GM12878 (cell line): Measurements from ENCODE around the gene OLFM2. TPM values are rescaled to one million over a fixed set of nuclear protein-coding genes. Genes with fewer than 3 reads are reported as not detected.

Experiments used
- ATAC-seq: fragments of 200-7000 bp; cut with Tn5 transposase; 3 replicates; pipeline ENCODE4 v1.9.1; 2020; ENCODE audit warnings: mild to moderate bottlenecking, moderate library complexity
- BruUV-seq: library from RNA; stranded (reverse); fragments of 400-500 nt; replicated peaks from 2 replicates; lab custom pipeline; 2021; lab: Mats Ljungman, UMichigan
- CTCF ChIA-PET: fragments of 300-600 bp; sonication (Branson Sonifier 250); formaldehyde crosslinking; extraction: SDS; loops from one replicate; lab custom pipeline; 2021; ENCODE audit warnings: inconsistent platforms; lab: Yijun Ruan, JAX
- POLR2A ChIA-PET: fragments of 350-600 bp; formaldehyde crosslinking; extraction: SDS; loops from one replicate; lab custom pipeline; 2021; ENCODE audit warnings: inconsistent platforms; lab: Charles Lee
- RAD21 ChIA-PET: fragments of 300-600 bp; sonication (Branson Sonifier 250); formaldehyde crosslinking; loops from one replicate; lab custom pipeline; 2023; ENCODE audit warnings: antibody characterized with exemption; ENCODE audit not compliant: unreplicated experiment; lab: Charles Lee
- SMC1A ChIA-PET: fragments of 300-600 bp; sonication (Branson Sonifier 250); formaldehyde crosslinking; loops from one replicate; lab custom pipeline; 2023; ENCODE audit not compliant: unreplicated experiment, uncharacterized antibody; lab: Charles Lee
- DNase-seq: peaks from one replicate; pipeline ENCODE4 v3.0.0-alpha.2; 2011; ENCODE audit warnings: low read depth, low spot score
- FAIRE-seq: peaks from 3 replicates; lab custom pipeline; 2011; peaks lifted over from hg19 to GRCh38; lab: Jason Lieb, UNC
- H2AFZ ChIP-seq: 2 replicates; pipeline ENCODE4 v1.6.0; 2011; ENCODE audit warnings: low read depth, low read length, control low read depth; ENCODE audit not compliant: control insufficient read depth
- H3K27ac ChIP-seq: 2 replicates; pipeline ENCODE4 v1.5.1; 2011; ENCODE audit warnings: control low read depth; ENCODE audit not compliant: control insufficient read depth, insufficient read depth
- H3K27me3 ChIP-seq, 2 experiments: replicated peaks in 1 of 2; 2 replicates each; pipeline versions ENCODE4 v1.6.0 to v1.6.1; 2011; ENCODE audit warnings: low read length in 1 of 2; ENCODE audit not compliant: control insufficient read depth in 2 of 2, insufficient read depth in 2 of 2
- H3K36me3 ChIP-seq, 2 experiments: 2 replicates each; pipeline ENCODE4 v1.5.1; 2011; ENCODE audit warnings: low read length in 1 of 2; ENCODE audit not compliant: control insufficient read depth in 2 of 2, insufficient read depth in 2 of 2
- H3K4me1 ChIP-seq: 2 replicates; pipeline ENCODE4 v1.6.1; 2011; ENCODE audit warnings: mild to moderate bottlenecking, low read length, moderate library complexity, mixed read lengths; ENCODE audit not compliant: control insufficient read depth, insufficient read depth
- H3K4me2 ChIP-seq: 2 replicates; pipeline ENCODE4 v1.6.0; 2011; ENCODE audit warnings: control low read depth; ENCODE audit not compliant: control insufficient read depth, insufficient read depth
- H3K4me3 ChIP-seq: fragments of 200-600 bp; sonication (generic); 2 replicates; pipeline ENCODE4 v1.5.1; 2016
- H3K79me2 ChIP-seq: 2 replicates; pipeline ENCODE4 v1.6.0; 2011; ENCODE audit warnings: low read length; ENCODE audit not compliant: control insufficient read depth, insufficient read depth
- H3K9ac ChIP-seq: 2 replicates; pipeline ENCODE4 v1.8.0; 2011; ENCODE audit warnings: low read length, control low read depth, mixed read lengths; ENCODE audit not compliant: control insufficient read depth, insufficient read depth
- H3K9me3 ChIP-seq: replicated peaks from 3 replicates; pipeline ENCODE4 v1.5.1; 2011; ENCODE audit warnings: mild to moderate bottlenecking, low read length; ENCODE audit not compliant: control insufficient read depth, insufficient read depth
- H4K20me1 ChIP-seq: 2 replicates; pipeline ENCODE4 v1.6.0; 2011; ENCODE audit not compliant: control insufficient read depth, insufficient read depth
- ASH2L ChIP-seq: fragments of 300-600, 200-600 bp; sonication (generic); IDR thresholded peaks from 2 replicates; pipeline ENCODE4 v1.6.1; 2017; ENCODE audit warnings: low read depth, mild to moderate bottlenecking, borderline replicate concordance
- BHLHE40 ChIP-seq, 2 experiments: fragments of 450-650 bp in 1 of 2; IDR thresholded peaks; 2 replicates each; pipeline ENCODE4 v1.6.1; 2011 to 2017; ENCODE audit warnings: low read depth in 2 of 2, borderline replicate concordance in 1 of 2, improper control_type of control experiment in 1 of 2, low read length in 1 of 2, mild to moderate bottlenecking in 1 of 2
- BMI1 ChIP-seq: fragments of 450-650 bp; IDR thresholded peaks from 2 replicates; pipeline ENCODE4 v1.6.1; 2016; ENCODE audit warnings: mild to moderate bottlenecking, moderate library complexity, borderline replicate concordance
- CEBPB ChIP-seq, 2 experiments: fragments of 150-350 bp in 1 of 2; IDR thresholded peaks; 2 replicates each; pipeline ENCODE4 v1.6.1; 2012 to 2014; ENCODE audit warnings: low read depth in 2 of 2, low read length in 2 of 2, borderline replicate concordance in 1 of 2, inconsistent platforms in 1 of 2
- E2F8 ChIP-seq: fragments of 450-650 bp; IDR thresholded peaks from 2 replicates; pipeline ENCODE4 v1.6.1; 2018; ENCODE audit warnings: mild to moderate bottlenecking, low read depth, moderate library complexity; ENCODE audit not compliant: partially characterized antibody
- EGR1 ChIP-seq, 2 experiments: IDR thresholded peaks; 1 replicate in 1 of 2; 2 replicates in 1 of 2; pipeline ENCODE4 v1.6.1; 2011 to 2012; ENCODE audit warnings: low read depth in 2 of 2, low read length in 2 of 2, borderline replicate concordance in 1 of 2, mild to moderate bottlenecking in 1 of 2, moderate library complexity in 1 of 2
- IRF4 ChIP-seq: IDR thresholded peaks from 2 replicates; pipeline ENCODE4 v1.6.1; 2011; ENCODE audit warnings: low read depth, low read length
- NKRF ChIP-seq: fragments of 450-650 bp; conservative IDR thresholded peaks from 2 replicates; pipeline ENCODE4 v1.6.1; 2017; ENCODE audit warnings: mild to moderate bottlenecking, moderate library complexity
- USF1 ChIP-seq: IDR thresholded peaks from 2 replicates; pipeline ENCODE4 v1.6.1; 2011; ENCODE audit warnings: borderline replicate concordance, low read depth, mild to moderate bottlenecking, moderate library complexity, mixed read lengths, low read length; ENCODE audit not compliant: insufficient read depth; ENCODE audit errors: extremely low read length
- ZBED1 ChIP-seq: IDR thresholded peaks from 2 replicates; pipeline ENCODE4 v1.6.1; 2016; ENCODE audit warnings: borderline replicate concordance
- ZBTB33 ChIP-seq: fragments of 450-650 bp; IDR thresholded peaks from 2 replicates; pipeline ENCODE4 v1.6.1; 2017; ENCODE audit warnings: mild to moderate bottlenecking
- WGBS: methylation state at CpG from one replicate; pipeline ENCODE4 v1.1.6; 2016; ENCODE audit warnings: low lambda C conversion rate; ENCODE audit not compliant: insufficient replicate concordance, insufficient coverage; ENCODE audit errors: missing lambda C conversion rate; 5-methylcytosine and 5-hydroxymethylcytosine counted together
- in situ Hi-C: fragments of 300-500 bp; cut with MboI; formaldehyde crosslinking; loops from 9 replicates; pipeline ENCODE4 v1.14.3; 2018; ENCODE audit warnings: mixed read lengths
- intact Hi-C: fragments of 100-400 bp; cut with micrococcal nuclease; formaldehyde crosslinking; loops from one replicate; pipeline ENCODE4 v1.14.2; 2022; ENCODE audit not compliant: unreplicated experiment
- polyA plus RNA-seq, 11 experiments: library from polyadenylated mRNA; depleted of rRNA in 4 of 11; unstranded in 6 of 11; stranded (reverse) in 5 of 11; fragments of >200 nt; fragmentation: Nextera tagmentation in 4 of 11; fragmentation: Illumina TruSeq in 1 of 11; extraction: Ambion mirVana in 4 of 11; extraction: Trizol in 1 of 11; gene quantifications; 1 replicate in 1 of 11; 2 replicates in 10 of 11; pipeline versions ENCODE4 v1.2.1 to v1.2.3, GENCODE V29; 2011 to 2016; ENCODE audit warnings: inconsistent platforms in 2 of 11, missing spikeins in 2 of 11, low read depth in 1 of 11
- total RNA-seq, 4 experiments: library from RNA; depleted of rRNA in 3 of 4; stranded (reverse); fragments of >200 nt in 3 of 4; fragmentation: Illumina TruSeq in 1 of 4; extraction: Trizol in 1 of 4; gene quantifications; 2 replicates each; pipeline versions ENCODE4 v1.2.1 to v1.2.3, GENCODE V29; 2013 to 2021

The OLFM2 gene
- total and polyA plus RNA-seq, 10 of the 15 experiments (the other 5 are each of a cell fraction or from before 2014, with no cell fraction given): 0.07 to 3.5 (median 0.27) TPM; not detected in 5

GRCh38 chr19:9875031-9875627 is 61.2 kb downstream of the OLFM2 start:
- RAD21 ChIA-PET: interaction anchor here (0.6 kb wide), 1 partner anchor 73 kb away, joined by 3 read pairs; no protein-coding TSS in a partner anchor
- Histone ChIP-seq H3K27ac (no peak overlapping the region), H3K9me3 (no peaks in the 10 kb centered on the region), H3K9ac (no peak overlapping the region), H3K27me3 (no peaks in the 10 kb centered on the region; a peak in 1 of 4 replicates), H3K79me2 (no peaks in the 10 kb centered on the region), H3K4me3 (no peak overlapping the region), H3K4me1 (peaks cover 3% of the 10 kb centered on the region; the same call in 1 of the 2 replicates), H4K20me1 (no peaks in the 10 kb centered on the region), H2AFZ (no peak overlapping the region), H3K4me2 (no peak overlapping the region), H3K36me3 (no peaks in the 10 kb centered on the region)
- in situ Hi-C loops: no loop called here
- FAIRE-seq (no peak), ATAC-seq (no peak), DNase-seq (no peak)
- 28% methylated on average over 13 of the region's 13 CpGs for WGBS
- SMC1A ChIA-PET: no interaction called here
- intact Hi-C loops: no loop called here
- TF ChIP-seq CEBPB (IDR thresholded peaks at IDR 0.05; ENCODE audit: borderline replicate concordance in 1 of 2, low read depth in 2 of 2, low read length in 2 of 2) (no peak), BHLHE40 (IDR thresholded peaks at IDR 0.05; ENCODE audit: borderline replicate concordance in 1 of 2, low read depth in 2 of 2, low read length in 1 of 2) (no peak), IRF4 (no peak), BMI1 (no peak), ZBED1 (no peak), EGR1 (IDR thresholded peaks at IDR 0.05; ENCODE audit: borderline replicate concordance in 1 of 2, low read depth in 2 of 2, low read length in 2 of 2) (no peak), ZBTB33 (no peak), ASH2L (no peak), E2F8 (no peak), USF1 (no peak), NKRF (no peak)
- POLR2A ChIA-PET: no interaction called here
- BruUV-seq: no TSS peak
- CTCF ChIA-PET: no interaction called here
